ENCODE data around the gene DPP10.
"Not testable (repeated sequence)": the region's sequence is repeated elsewhere in the genome, so short reads cannot be mapped to it uniquely, and the experiment has no call there.

The DPP10 gene

GRCh38 chr2:115034801-115035200 lies 592.4 kb downstream of the DPP10 start:
- DNase-seq, result no peak

- DNase-seq, result no peak
Observed at GRCh38 chr2:115036818-115037217, 594.4 kb downstream of the DPP10 start.

GRCh38 chr2:115057473-115057872 lies 615.0 kb downstream of the DPP10 start:
- DNase-seq, result no peak

GRCh38 chr2:115070002-115070401 lies 627.6 kb downstream of the DPP10 start:
- no peak for DNase-seq

- DNase-seq, result no peak
Observed at GRCh38 chr2:115071534-115071933, 629.1 kb downstream of the DPP10 start.

GRCh38 chr2:115075800-115076199 lies 633.4 kb downstream of the DPP10 start:
- DNase-seq, result no peak

- no peak for DNase-seq
Observed at GRCh38 chr2:115077626-115078025, 635.2 kb downstream of the DPP10 start.

- no peak for DNase-seq
Observed at GRCh38 chr2:115083225-115083624, 640.8 kb downstream of the DPP10 start.

- no peak for DNase-seq
Observed at GRCh38 chr2:115083711-115084110, 641.3 kb downstream of the DPP10 start.

GRCh38 chr2:115084446-115084845 lies 642.0 kb downstream of the DPP10 start:
- DNase-seq, result no peak

GRCh38 chr2:115086051-115086620 lies 643.7 kb downstream of the DPP10 start:
- not testable (repeated sequence) for DNase-seq

- no peak for DNase-seq
Observed at GRCh38 chr2:115094441-115094840, 652.0 kb downstream of the DPP10 start.

GRCh38 chr2:115105966-115106365 lies 663.5 kb downstream of the DPP10 start:
- DNase-seq, result no peak

GRCh38 chr2:115115135-115115534 lies 672.7 kb downstream of the DPP10 start:
- DNase-seq, result no peak

GRCh38 chr2:115118306-115118705 lies 675.9 kb downstream of the DPP10 start:
- DNase-seq, result no peak

GRCh38 chr2:115119086-115119485 lies 676.6 kb downstream of the DPP10 start:
- no peak for DNase-seq

- no peak for DNase-seq
Observed at GRCh38 chr2:115122701-115123100, 680.3 kb downstream of the DPP10 start.

GRCh38 chr2:115124817-115125216 lies 682.4 kb downstream of the DPP10 start:
- no peak for DNase-seq

GRCh38 chr2:115129536-115129935 lies 687.1 kb downstream of the DPP10 start:
- DNase-seq, result no peak

GRCh38 chr2:115160531-115161080 lies 718.2 kb downstream of the DPP10 start:
- no peak for DNase-seq

- no peak for DNase-seq
Observed at GRCh38 chr2:115161081-115161770, 718.8 kb downstream of the DPP10 start.

GRCh38 chr2:115161771-115162493 lies 719.5 kb downstream of the DPP10 start:
- DNase-seq, result no peak

- DNase-seq, result no peak
Observed at GRCh38 chr2:115162494-115163293, 720.3 kb downstream of the DPP10 start.
